B cell (primary cell): ENCODE data around the gene PPM1G.

Experiments
- CTCF ChIP-seq: fragments of 200-600 bp; IDR thresholded peaks from one replicate; pipeline ENCODE4 v1.8.0; 2022; ENCODE audit warnings: antibody characterized with exemption, mild to moderate bottlenecking
- EZH2 ChIP-seq: IDR thresholded peaks from 2 replicates; pipeline ENCODE4 v1.6.1; 2012; ENCODE audit warnings: borderline replicate concordance, low read depth, mild to moderate bottlenecking, moderate library complexity, low read length; ENCODE audit not compliant: insufficient read depth, poor library complexity, severe bottlenecking

GRCh38 chr2:27363933-27364332 lies 45.5 kb downstream of the PPM1G start:
- TF ChIP-seq EZH2 (no peak), CTCF (no peak)
